AG09319 (cell line): ENCODE results near the gene CYP2B6.
"Not testable (repeated sequence)": the region's sequence is repeated elsewhere in the genome, so short reads cannot be mapped to it uniquely, and the experiment has no call there.

Source experiments
- DNase-seq: peaks from one replicate; pipeline ENCODE4 v3.0.0-alpha.2; 2010; ENCODE audit warnings: low read depth; ENCODE audit errors: extremely low read depth
- TF ChIP-seq, protein P1 (sequence below): IDR thresholded peaks from 2 replicates; pipeline ENCODE4 v1.5.1; 2011; ENCODE audit warnings: low read depth, mild to moderate bottlenecking, inconsistent platforms, low read length, moderate library complexity

Gene CYP2B6

DNA sequence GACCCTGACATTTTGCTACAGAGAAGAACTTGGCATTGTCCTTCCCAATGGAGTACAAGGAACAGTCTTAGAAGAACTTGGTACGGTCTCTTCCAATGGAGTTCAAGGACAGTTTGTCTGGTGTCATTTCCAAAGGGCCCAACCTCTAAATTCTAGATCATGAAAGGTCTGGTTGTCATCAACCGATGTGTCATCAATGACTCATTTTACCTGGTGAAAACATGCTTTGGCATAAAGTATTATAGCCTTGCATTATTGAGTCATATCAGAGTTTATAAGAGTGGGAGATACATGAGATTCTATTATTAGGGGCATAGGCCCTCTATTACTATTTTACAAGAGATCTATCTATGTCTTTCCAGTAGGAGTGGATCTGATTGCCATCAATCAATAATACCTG, 4.3 kb downstream of the CYP2B6 start:
- DNase-seq: no peak
- TF ChIP-seq, protein P1, sequence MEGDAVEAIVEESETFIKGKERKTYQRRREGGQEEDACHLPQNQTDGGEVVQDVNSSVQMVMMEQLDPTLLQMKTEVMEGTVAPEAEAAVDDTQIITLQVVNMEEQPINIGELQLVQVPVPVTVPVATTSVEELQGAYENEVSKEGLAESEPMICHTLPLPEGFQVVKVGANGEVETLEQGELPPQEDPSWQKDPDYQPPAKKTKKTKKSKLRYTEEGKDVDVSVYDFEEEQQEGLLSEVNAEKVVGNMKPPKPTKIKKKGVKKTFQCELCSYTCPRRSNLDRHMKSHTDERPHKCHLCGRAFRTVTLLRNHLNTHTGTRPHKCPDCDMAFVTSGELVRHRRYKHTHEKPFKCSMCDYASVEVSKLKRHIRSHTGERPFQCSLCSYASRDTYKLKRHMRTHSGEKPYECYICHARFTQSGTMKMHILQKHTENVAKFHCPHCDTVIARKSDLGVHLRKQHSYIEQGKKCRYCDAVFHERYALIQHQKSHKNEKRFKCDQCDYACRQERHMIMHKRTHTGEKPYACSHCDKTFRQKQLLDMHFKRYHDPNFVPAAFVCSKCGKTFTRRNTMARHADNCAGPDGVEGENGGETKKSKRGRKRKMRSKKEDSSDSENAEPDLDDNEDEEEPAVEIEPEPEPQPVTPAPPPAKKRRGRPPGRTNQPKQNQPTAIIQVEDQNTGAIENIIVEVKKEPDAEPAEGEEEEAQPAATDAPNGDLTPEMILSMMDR: no peak

DNA sequence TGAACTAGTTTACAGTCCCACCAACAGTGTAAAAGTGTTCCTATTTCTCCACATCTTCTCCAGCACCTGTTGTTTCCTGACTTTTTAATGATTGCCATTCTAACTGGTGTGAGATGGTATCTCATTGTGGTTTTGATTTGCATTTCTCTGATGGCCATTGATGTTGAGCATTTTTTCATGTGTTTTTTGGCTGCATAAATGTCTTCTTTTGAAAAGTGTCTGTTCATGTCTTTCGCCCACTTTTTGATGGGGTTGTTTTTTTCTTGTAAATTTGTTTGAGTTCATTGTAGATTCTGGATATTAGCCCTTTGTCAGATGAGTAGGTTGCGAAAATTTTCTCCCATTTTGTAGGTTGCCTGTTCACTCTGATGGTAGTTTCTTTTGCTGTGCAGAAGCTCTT, 7.9 kb downstream of the CYP2B6 start:
- DNase-seq: not testable (repeated sequence)

DNA sequence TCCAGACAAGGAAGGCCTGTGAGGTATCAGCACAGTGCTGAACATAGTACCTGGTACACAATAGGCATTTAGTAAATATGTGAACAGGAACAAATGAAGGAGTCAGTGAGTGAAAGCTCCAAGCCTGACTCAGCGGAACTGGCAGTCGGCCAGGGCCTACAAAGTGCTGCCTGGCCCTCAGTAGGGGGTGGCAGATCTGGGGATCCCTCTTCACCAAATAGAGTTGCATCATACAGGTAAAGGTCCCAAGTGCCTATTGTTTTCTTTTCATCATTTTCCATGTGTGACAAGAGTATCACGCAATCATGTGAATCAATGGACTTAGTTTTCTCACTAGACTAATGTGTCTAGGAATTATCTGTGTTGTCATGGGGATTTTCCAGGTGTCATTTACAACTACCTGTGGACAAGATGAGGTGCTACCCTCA, 9.2 kb downstream of the CYP2B6 start:
- no peak for DNase-seq
- TF ChIP-seq, protein P1: no peak

DNA sequence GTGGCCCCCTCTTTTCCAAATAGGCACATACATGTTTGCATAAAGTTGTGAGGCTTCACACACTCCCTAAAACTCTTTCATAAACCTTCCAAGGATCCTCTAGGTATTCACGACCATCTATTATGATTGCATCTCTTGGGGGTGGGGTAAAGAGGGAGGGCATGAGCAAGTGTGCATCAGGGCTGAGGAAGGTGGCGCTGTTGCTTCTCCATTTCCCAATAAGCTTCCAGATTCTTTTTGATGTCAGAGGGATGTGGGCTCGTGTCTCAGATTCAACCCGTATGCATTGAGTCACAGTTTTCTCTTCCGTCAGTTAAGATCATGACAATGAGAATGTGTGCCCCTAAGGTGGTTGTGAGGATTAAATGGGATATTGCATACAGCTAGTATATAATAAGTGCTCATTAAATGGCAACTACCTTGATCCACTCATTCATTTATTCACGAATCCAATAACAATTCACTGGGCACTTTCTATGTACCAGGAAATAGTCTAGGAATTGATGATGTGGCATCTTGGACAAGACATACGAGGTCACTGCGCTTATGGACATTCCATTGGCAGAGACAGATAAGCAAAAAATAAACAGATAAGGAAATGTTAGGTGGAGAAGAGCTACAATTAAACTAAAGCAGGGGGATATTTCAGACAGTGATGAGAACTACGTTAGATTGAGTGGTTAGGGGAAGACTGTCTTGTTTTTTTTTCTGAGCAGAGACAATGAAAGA, 10.3 kb downstream of the CYP2B6 start:
- no peak for DNase-seq

DNA sequence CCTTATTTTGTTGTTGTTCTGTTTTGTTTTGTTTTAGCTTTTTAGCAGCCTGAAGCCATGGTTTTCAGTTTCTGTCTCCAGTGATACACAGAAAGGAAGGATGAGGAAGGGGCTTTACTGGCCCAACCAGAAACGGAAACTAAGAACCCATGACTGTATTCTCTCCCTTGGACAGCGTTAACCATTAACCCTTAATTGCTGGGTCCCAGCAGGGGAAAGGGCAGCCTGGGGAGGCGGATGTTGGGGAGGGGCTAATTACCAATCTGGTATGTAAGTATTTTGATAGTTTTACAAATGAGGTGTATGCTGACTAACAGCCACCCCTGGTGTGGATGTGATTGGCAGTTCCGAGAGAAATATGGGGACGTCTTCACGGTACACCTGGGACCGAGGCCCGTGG, 12.6 kb downstream of the CYP2B6 start:
- not testable (repeated sequence) for DNase-seq

More for the DNA sequence above, 10.3 kb downstream of the CYP2B6 start:
- TF ChIP-seq, protein P1: no peak

DNA sequence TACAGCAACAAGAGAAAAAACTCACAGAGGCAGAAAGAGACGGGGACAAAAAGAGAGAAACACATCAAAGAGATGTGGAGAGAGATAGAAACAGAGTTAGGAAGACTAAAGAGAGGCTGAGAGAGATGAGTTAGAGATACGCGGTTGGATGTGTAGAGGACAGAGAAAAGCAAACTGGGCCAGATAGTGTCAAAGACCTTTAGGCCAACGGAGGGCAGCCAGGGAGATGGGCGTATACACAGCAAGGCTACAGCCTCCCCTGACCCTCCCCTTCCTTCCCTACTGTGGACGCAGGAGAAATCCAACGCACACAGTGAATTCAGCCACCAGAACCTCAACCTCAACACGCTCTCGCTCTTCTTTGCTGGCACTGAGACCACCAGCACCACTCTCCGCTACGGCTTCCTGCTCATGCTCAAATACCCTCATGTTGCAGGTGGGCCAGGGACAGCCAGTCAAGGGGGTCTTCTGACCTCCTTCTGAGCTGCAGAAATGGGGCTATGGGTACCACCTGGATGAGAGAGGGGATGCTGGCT, 18.7 kb downstream of the CYP2B6 start:
- TF ChIP-seq, protein P1: no peak
- no peak for DNase-seq

DNA sequence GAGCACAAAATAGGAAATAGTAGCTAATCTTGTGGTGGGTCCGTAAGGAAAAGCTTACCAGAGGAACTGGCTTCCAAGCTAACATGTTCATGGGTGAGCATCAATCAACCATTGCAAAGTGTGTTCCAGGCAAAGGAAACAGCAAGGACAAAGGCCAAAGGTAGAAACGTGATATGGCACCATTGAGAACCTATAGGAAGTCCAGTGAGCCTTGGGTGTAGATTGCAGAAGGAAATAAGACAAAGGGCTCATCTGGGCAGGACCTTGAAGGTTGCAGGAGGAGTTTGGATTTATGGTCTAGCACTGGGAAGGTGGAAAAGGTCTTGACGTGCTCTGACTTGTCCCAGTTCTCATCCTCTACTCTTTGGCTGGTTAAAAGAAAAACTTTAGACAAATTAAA, 22.3 kb downstream of the CYP2B6 start:
- DNase-seq: no peak
- TF ChIP-seq, protein P1: no peak

DNA sequence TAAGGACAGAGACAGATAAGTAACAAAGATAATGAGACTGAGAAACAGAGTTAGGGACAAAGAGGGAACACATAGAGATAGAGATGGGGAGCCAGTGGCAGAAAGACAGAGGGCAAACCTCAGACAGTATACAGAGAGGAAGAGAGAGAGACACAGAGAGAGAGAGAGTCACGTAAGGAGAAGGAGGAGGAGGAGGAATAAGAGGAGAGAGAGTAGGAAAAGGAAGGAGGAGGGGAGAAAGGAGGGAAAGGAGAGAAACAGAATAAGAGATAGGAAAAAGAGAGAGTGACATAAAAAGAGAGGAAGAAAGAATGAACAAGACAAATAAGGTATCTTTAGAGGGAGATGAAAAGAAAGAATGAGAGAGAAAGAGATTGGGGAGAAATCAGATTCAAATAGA, 23.6 kb downstream of the CYP2B6 start:
- no peak for DNase-seq
- TF ChIP-seq, protein P1: no peak
